Stimulated activated CD4-positive, alpha-beta T cell treated with anti-CD3 and anti-CD28 coated beads, Interleukin-2, amount 100 ng/mL, for 24 hours (primary cell): ENCODE measurements around the gene UTP15.

Experiments used
- DNase-seq, 2 donors: peaks; one replicate each; pipeline ENCODE4 v3.0.0-alpha.2; 2020

The UTP15 gene

GRCh38 chr5:73565139-73565968 lies at the start of gene UTP15, which contains the start of gene ANKRA2:
Gene UTP15 (plus strand): TSS chr5:73565743. CDS start chr5:73567345, 1,602 bp downstream.
Gene ANKRA2 (minus strand): TSS chr5:73565639. CDS start chr5:73562881, 2,758 bp downstream.
- peak; percentile 99 to 100 for DNase-seq

GRCh38 chr5:73519531-73520283 lies 45.8 kb upstream of the UTP15 start:
- peak; percentile 62 to 64 for DNase-seq

- no peak for DNase-seq
These were observed 42.6 kb upstream of the UTP15 start for GRCh38 chr5:73522989-73523388.

- no peak for DNase-seq
These were observed 41.7 kb upstream of the UTP15 start for GRCh38 chr5:73523861-73524260.

GRCh38 chr5:73525606-73526203 lies 39.8 kb upstream of the UTP15 start:
- DNase-seq = no peak

- DNase-seq = no peak
These were observed 37.3 kb upstream of the UTP15 start for GRCh38 chr5:73528248-73528647.

- DNase-seq = no peak
These were observed 36.5 kb upstream of the UTP15 start for GRCh38 chr5:73529081-73529480.

- no peak for DNase-seq
These were observed 34.2 kb upstream of the UTP15 start for GRCh38 chr5:73531356-73531755.

- no peak for DNase-seq
These were observed 33.3 kb upstream of the UTP15 start for GRCh38 chr5:73532195-73532594.

GRCh38 chr5:73534011-73534644 lies 31.4 kb upstream of the UTP15 start:
- no peak for DNase-seq

- DNase-seq = no peak
These were observed 30.6 kb upstream of the UTP15 start for GRCh38 chr5:73534971-73535370.

- no peak for DNase-seq
These were observed 25.8 kb upstream of the UTP15 start for GRCh38 chr5:73539730-73540129.

- DNase-seq = no peak
These were observed 25.4 kb upstream of the UTP15 start for GRCh38 chr5:73540192-73540591.

GRCh38 chr5:73542020-73542419 lies 23.5 kb upstream of the UTP15 start:
- DNase-seq = no peak

- DNase-seq = no peak
These were observed 20.8 kb upstream of the UTP15 start for GRCh38 chr5:73544429-73545402.

GRCh38 chr5:73545403-73545779 lies 20.2 kb upstream of the UTP15 start:
- DNase-seq = no peak

- DNase-seq = no peak
These were observed 15.5 kb upstream of the UTP15 start for GRCh38 chr5:73550016-73550415.

GRCh38 chr5:73552642-73553041 lies 12.9 kb upstream of the UTP15 start:
- no peak for DNase-seq

GRCh38 chr5:73558950-73559349 lies 6.6 kb upstream of the UTP15 start:
- DNase-seq = no peak

GRCh38 chr5:73564018-73564417 lies 1.5 kb upstream of the UTP15 start:
- DNase-seq = no peak

- peak in 1 of 2 donors; percentile 23 for DNase-seq
These were observed 868 bp upstream of the UTP15 start for GRCh38 chr5:73564675-73565074.
